NCI-H1105 treated with DMSO at 0.1 percent for 48 hours (cell line): ENCODE results near the gene SSH3.

Experiments used
- DNase-seq: peaks from one replicate; lab custom pipeline; 2025; lab: John Stamatoyannopoulos, UW

SSH3 gene

DNA sequence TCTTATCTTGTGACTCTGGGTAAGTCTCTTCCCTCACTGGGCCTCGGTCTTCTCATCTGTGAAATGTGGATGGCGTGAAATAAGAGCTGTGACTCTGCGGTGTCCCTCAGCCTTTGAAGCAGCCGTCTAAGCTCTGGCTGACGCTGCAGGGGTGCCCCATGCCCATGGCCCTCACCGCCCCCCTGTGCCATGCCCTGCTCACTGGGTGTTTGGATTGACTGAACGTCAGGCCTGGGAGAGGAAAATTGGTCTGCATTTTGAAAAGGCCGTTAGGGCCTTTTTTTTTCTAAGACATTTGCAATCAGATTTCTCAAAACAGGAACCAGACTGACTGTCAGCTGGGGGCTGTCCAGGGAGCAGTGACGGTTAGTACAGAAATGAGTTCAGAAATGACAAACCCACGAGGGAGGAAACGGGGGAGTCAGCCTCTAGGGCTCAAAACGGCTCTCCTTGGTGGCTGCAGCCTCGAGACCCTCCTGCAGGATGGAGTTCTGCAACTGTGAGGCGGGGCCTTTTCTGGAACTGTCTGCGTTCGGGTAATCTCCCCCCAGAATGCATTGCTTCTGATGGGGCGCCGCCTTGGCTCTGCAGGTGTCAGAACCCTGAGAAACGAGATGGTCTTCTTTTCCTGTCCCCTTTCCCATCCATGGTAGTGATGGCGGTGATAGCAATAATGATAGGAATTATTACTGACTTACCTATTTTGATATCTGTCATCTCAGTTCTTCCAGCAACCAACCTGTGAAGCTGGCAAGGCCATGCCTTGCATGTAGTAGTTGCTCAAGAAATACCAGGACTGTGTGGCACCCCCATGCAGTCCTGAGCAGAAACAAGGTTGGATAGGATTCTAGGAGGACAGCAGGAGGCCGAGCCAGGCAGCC lies 35.0 kb upstream of the SSH3 start:
- no peak for DNase-seq

- DNase-seq: no peak
Observed at GRCh38 chr11:67268962-67269268, 34.4 kb upstream of the SSH3 start.

DNA sequence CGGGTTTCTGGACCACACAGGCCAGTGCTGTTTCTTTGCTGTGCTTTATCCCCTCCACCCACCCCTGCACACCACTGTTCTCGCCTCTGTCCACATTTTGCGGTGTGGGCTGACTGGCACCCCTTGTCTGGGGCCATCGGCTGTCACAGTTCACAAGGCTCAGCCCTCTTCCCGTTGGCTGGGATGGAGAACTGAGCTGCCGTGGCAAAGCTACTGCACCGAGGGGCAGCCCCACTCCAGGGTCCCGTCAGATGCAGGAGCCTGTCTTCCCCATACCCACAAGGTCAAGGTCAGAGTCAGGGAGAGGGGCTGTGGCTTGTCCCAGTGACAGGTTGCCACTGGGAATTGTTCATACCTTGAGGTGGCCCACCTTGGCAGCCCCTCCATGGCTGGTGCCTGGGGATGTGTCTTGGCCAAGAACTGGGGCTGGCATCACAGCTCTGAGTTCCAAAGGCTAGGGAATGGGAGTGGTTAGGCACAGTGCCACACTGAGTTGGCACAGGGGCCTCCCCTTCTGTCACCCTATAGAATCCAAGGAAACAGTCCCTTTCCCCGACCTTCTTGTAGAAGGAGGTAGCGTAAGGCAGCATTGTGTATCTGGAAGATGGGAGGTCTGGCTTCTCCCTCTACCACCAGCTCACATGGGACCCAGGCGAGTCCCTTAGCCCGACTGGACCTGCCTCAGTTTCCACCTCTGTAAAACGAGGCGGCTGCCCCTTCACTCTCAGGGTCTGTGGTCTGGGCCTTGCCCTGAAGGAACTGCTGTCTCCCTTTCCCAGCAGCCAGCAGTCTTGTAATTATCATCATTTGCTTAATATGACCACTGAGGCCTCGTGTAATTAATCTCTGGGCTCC lies 33.7 kb upstream of the SSH3 start:
- no peak for DNase-seq

DNA sequence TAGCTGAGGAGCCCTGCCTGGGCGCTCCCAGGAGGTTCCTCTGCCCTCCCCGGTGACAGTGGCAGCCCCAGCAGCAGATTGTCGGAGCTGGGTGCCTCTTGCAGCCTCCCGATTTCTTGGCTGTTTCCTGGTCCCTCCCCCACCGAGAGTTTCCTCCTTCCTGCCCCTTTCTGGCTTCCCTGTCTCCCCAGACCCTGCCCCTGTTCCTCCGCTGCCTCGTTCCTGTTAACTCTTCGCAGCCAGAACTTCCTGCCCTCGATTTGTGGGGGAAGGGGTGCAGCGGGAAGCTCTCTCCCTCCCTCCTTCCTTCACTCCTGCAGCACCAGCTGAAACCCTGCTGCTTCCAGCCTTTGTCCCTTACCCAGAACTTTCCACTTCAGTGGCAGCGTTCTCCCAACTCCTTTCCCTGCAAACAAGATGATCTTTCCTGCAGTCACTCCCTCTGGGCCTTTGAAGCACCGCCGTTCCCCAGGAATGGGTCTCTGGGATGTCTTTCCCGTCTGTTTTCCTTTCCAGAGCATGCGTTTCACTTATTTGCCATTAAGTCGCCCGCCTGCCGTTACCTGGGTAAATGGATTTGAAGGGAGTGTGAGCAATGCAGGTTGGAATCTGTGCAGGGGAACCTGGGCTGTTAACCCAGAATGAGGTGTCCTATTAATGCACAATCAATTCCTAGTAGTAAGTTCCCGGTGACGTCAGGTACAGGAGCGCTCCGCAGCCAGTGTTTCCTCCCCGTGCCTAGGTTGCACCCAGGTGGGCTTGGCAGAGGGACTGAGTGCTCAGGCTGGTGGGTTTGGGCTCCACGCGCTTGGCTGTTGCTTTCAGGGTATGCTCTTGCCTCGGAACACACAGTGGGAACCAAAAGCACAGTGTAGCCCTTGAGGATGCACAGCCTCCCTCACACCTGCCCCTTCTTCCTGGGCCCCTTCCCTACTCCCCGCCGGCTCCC lies 32.8 kb upstream of the SSH3 start:
- no peak for DNase-seq

- no peak for DNase-seq
Observed at GRCh38 chr11:67271205-67271540, 32.2 kb upstream of the SSH3 start.

DNA sequence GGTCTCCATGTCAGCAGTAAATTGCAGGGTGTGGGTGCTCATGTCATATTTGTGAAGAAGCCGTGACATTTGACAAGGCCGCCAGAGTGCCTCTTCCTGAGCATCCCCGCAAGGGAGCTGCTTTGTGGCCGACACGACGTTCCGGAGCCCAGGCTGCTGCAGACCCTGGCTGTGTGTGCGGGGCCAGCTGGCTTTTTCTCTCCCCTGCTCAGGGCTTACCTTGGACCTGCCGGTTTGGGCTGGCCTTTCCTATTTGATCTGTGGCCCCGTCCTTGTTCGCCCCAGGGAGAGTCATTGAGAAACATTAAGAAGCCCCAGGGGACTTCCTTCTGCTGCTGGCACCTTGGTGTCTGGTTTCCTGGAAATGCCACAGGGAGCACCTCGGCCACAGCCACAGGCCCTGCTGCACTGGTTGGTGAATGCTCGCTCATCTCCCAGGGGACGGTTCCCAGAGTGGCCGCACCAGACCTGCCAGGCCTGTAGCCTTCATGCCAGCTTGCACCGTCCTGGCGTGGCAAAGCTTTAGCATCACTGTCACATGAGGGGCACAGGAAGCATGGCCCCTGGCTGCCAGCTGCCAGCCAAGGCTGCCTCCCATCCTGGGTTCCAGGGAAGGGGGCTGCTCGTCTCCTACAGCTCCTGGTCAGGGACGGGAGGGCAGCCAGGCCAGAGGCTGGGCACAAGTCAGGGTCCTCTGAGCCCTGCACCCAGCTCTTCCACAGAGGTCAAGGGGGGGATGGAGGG lies 31.6 kb upstream of the SSH3 start:
- no peak for DNase-seq

DNA sequence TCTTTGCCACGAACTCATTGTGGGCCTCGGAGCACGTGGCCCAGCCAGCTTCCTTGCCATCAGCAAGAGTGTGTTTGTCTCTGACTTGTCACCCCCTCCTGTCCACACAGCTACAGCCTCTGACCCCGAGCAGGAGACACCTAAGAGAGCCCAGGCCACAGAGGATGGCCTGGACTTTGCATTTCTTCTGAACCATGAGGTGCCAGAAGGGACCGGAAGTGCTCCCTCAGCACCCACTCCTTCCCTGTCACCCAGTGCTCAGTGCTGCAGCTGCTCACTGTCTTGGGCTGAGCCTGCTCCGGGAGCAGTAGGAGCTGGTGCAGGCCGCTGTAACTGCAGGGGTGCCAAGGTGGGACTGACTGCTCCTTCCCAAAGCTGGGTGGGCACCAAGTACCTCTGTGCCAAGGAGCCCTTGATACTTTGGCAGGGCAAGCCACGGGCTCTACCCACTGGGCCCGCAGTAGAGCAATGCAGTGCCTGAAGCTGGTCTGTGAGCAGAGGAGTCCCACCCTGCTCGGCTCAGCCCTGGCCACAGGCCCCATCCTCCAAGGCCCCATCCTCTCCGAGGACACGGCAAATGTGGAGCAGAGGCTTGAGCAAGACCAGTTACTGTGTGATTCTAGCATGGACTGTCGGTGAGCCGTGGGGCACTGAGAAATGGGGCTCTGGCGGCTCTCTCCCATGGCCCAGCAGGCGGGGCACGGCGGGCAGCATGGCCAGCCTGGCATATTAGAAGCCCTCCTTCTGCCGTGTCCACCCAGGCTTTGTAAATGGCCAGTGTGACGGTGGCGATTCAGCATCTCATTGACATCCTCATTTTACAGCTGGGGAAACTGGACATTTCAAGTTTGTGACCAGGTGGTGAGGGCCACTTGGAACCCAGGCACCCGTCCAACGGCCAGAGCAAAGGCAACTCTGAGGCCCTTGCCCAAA lies 30.7 kb upstream of the SSH3 start:
- DNase-seq: no peak

DNA sequence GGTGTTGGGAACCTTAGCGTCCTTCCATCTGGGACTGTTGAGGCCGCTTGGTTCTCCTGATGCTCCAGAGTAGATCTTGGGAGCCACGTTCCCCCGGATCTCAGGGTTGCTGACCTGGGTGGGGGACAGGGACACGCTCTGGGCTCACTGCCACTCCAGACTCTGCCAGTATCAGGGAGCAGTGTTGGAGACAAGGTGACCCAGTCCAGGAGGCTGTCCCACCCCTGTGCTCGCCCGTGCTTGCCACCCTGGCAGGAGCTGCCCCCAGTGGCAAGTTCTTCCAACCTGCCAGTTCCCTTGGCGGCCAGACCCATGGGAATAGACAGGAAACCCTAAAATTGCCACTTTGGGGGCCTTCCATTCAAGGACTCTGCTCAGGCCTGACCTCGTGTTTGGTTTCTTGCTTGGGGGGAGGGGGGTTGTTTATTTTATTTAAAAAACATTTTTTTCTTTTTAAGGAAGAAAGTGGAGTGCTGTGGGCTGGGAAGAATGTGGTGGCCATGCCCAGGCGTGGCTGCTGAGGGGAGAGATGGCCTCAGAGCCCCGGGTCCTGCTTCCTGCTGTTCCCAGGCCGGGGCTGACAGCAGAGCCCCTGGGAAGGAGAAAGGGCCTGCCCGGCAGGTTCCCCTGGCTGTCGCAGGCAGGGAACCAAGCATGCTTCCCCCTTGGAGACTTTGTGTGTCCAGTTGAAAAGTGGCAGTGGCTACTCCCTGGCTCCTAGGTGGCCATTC lies 29.9 kb upstream of the SSH3 start:
- no peak for DNase-seq

GRCh38 chr11:67274768-67275605 lies 28.3 kb upstream of the SSH3 start:
- no peak for DNase-seq

- DNase-seq: no peak
Observed at GRCh38 chr11:67275606-67276409, 27.5 kb upstream of the SSH3 start.

DNA sequence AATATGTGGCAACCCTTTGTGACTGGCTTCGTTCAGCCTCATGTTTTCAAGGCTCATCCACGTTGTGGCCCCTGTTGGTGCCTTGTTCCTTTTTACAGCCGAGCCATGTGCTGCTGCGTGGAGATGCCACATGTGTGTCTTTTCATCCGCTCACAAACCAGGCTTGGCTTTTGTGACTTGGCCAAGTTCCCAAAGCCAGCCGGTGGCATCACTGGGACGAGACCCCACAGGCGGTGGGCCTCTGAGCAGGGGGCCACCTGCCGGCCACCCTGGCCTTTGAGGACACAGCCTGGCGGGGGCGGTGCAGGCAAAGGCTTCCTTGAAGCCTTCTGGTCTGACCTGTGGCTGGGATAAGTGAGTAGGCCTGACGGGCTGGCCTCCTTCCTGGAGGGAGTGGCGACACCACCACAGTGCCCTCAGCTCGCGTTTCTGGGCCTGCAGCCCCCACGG lies 26.5 kb upstream of the SSH3 start:
- no peak for DNase-seq

DNA sequence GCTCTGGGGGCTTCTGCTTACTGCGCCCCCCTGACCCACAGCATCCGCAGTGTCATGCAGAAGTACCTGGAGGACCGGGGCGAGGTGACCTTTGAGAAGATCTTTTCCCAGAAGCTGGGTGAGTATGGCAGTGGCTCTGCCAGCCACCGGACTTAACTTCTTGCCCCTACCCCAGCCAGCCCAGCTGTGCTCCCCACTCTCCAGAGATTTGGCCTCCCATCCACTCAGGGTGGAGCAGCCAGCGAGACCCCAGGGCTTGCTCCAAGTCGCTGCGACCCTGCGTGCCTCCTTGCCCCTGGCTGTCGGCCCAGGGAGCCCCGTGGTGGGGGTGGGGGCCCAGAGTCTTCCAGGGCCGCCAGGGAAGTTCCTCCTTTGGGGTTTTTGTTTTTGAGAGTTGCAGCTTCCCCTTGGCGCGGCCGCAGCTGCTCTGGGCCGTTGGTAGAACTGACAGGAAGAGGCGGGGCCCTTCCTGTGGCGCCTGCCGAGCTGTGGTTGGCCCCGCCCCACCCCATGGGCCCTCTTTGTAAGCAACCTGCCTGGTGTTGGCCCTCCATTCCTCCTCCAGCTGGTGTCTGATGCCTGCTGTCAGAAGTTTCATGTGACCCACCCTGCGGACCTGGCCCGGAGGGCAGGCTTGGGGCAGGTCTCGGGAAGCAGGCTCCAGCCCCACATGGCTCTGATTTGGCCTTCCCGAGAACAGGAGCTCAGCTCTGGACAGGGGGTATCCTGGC lies 25.9 kb upstream of the SSH3 start:
- no peak for DNase-seq

DNA sequence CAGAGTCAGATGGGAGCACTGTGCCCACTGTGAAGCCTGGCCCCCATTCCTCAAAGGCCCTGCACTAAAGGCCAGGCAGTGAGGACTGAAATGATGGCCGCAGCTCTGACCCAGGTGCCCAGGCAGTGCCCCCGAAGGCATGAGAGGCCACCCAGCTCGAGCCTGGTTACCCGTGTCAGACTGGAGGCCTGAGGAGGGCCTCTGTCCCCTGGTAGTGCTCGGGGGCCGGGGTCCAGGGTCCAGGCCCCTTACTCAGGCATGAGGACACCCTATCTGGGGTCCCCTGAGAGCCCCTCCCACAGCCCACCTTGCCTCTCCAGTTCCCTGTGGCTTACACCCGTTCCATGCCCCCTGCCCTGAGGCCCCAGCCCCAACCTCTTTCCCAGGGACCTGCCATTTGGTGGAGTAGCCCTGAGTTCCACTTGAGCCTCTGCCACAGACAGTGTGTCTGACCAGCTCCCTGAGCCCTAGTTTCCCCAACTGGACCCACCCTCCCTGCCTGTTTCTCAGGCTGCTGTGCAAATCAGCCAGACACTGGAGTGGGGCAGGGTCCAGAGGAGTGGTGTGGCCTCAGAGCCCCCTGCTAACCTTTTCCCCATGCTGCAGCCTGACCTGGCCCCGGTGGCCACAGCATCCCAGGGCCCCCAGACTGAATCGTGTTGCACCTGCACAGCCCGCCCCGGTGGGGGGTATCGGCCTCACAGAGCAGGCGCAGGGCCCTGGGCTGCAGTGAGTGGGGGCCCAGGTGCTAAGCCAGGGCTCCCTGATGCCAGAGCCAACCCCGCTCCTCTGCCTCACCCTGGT lies 25.0 kb upstream of the SSH3 start:
- no peak for DNase-seq

- DNase-seq: no peak
Observed at GRCh38 chr11:67278939-67279588, 24.3 kb upstream of the SSH3 start.

DNA sequence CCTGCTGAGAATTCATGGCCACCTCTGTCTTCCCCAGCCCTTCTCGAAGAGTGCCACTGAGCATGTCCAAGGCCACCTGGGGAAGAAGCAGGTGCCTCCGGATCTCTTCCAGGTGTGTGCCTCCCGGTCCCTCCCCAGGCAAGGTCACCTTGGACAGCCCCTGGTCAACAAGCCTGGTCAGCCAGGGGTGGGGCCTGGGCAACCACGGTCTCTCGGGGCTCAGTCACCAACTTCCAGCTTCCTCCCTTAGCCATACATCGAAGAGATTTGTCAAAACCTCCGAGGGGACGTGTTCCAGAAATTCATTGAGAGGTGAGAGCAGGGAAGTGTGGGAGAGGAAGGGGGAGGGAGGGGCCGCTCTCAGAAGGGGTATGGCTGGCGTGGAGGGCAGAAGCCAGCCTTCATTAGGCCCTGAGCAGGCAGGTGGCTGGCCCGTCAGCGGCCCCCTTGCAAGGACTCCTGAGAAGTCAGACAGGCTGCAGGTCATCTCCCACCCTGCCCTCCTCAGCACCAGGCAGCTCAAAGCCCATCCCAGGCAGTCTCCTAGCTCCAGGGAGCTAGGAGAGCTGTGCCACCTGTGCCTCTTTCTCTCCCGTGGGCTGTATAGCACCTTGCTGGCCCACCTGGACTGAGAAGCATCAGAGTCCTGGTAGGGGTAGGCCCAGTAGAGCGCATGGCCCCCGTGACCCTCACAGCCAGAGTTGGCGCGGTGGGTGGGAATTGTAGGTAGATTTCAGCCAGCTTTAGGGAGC lies 23.6 kb upstream of the SSH3 start:
- DNase-seq: no peak
